HepG2 (cell line): Measurements from ENCODE around the gene SSBP4. TPM values are rescaled to one million over a fixed set of nuclear protein-coding genes. Genes with fewer than 3 reads are reported as not detected.

ENCODE experiments used
- FOXP4 ChIP-seq: sonication (generic); formaldehyde crosslinking; IDR thresholded peaks from 2 replicates; pipeline ENCODE4 v1.4.0; 2020; ENCODE audit warnings: missing genetic modification reagents
- GATAD2A ChIP-seq: IDR thresholded peaks from 2 replicates; pipeline ENCODE4 v1.6.1; 2016
- HINFP ChIP-seq: sonication (generic); formaldehyde crosslinking; IDR thresholded peaks from 2 replicates; pipeline ENCODE4 v1.4.0; 2020; ENCODE audit warnings: low read depth, mild to moderate bottlenecking, missing genetic modification reagents
- MLX ChIP-seq: IDR thresholded peaks from 2 replicates; pipeline ENCODE4 v1.6.1; 2016
- RNF2 ChIP-seq: fragments of 450-650 bp; conservative IDR thresholded peaks from 2 replicates; pipeline ENCODE4 v1.6.1; 2016; ENCODE audit warnings: low read depth
- SAP130 ChIP-seq: IDR thresholded peaks from 2 replicates; pipeline ENCODE4 v1.6.1; 2016; ENCODE audit warnings: low read depth
- SMAD9 ChIP-seq: sonication (generic); formaldehyde crosslinking; IDR thresholded peaks from 2 replicates; pipeline ENCODE4 v1.5.1; 2020; ENCODE audit warnings: mild to moderate bottlenecking, missing genetic modification reagents
- TFAP4 ChIP-seq: sonication (generic); IDR thresholded peaks from 2 replicates; pipeline ENCODE4 v1.6.1; 2016; ENCODE audit warnings: low read depth, borderline replicate concordance
- TFDP1 ChIP-seq: IDR thresholded peaks from 2 replicates; pipeline ENCODE4 v1.6.1; 2016; ENCODE audit warnings: missing compliant biosample characterization, missing genetic modification reagents, borderline replicate concordance
- ZNF205 ChIP-seq: IDR thresholded peaks from 2 replicates; pipeline ENCODE4 v1.6.1; 2018; ENCODE audit warnings: missing biosample characterization, missing genetic modification reagents
- ZNF263 ChIP-seq: sonication (generic); formaldehyde crosslinking; IDR thresholded peaks from 2 replicates; pipeline ENCODE4 v1.4.0; 2020; ENCODE audit warnings: missing genetic modification reagents
- ZNF282 ChIP-seq: fragments of 450-650 bp; IDR thresholded peaks from 2 replicates; pipeline ENCODE4 v1.6.1; 2018; ENCODE audit not compliant: partially characterized antibody
- polyA plus RNA-seq, 8 experiments: library from polyadenylated mRNA; depleted of rRNA in 3 of 8; stranded (reverse) in 7 of 8; unstranded in 1 of 8; fragments of >200 nt; fragmentation: Illumina TruSeq in 4 of 8; extraction: Trizol in 4 of 8; gene quantifications; 2 replicates each; pipeline versions ENCODE4 v1.2.1 to v1.2.3, GENCODE V29; 2011 to 2016; ENCODE audit warnings: low read depth in 4 of 8, missing spikeins in 1 of 8, mixed read lengths in 1 of 8; ENCODE audit not compliant: insufficient read depth in 1 of 8
- total RNA-seq, 5 experiments: library from RNA; depleted of rRNA; stranded (reverse); fragments of >200 nt; fragmentation: Illumina TruSeq; extraction: Trizol; gene quantifications; 2 replicates each; pipeline ENCODE4 v1.2.3, GENCODE V29; 2016; ENCODE audit warnings: low read depth in 1 of 5

The SSBP4 gene
- total and polyA plus RNA-seq, 2 of the 13 experiments (the other 11 are each of a cell fraction or from before 2014, with no cell fraction given), result 20.8 to 39.5 TPM

- TF ChIP-seq TFDP1 (CRISPR knock-in tag) (no peak), HINFP (CRISPR knock-in tag) (no peak), ZNF263 (CRISPR knock-in tag) (peak; percentile 96), RNF2 (no peak), FOXP4 (peak; percentile 41; the same call in 1 of the 2 replicates), TFAP4 (0 out of 2 replicates have a peak, but pooled peaks have one; percentile 17), SAP130 (CRISPR knock-in tag) (peak; percentile 81), GATAD2A (CRISPR knock-in tag) (peak; percentile 34; the same call in 1 of the 2 replicates), MLX (no peak), SMAD9 (no peak), ZNF205 (CRISPR knock-in tag) (no peak), ZNF282 (no peak)
- TF ChIP-seq, all 625 proteins: peak for 31
These were observed 45.4 kb downstream of the SSBP4 start (continued) for GRCh38 chr19:18464646-18465045.
